Fibroblast of lung (primary cell): ENCODE measurements around the gene CD1E. TPM values are rescaled to one million over a fixed set of nuclear protein-coding genes. Genes with fewer than 3 reads are reported as not detected.

ENCODE experiments used
- DNase-seq, 2 donors: peaks; one replicate each; pipeline versions ENCODE4 v3.0.0 to v3.0.0-alpha.2; 2010; ENCODE audit warnings: low read depth in 2 of 2
- H2AFZ ChIP-seq: 2 replicates; pipeline ENCODE4 v1.5.1; 2012; ENCODE audit warnings: low read length, control low read depth, inconsistent platforms
- H3K27ac ChIP-seq: 2 replicates; pipeline ENCODE4 v1.5.1; 2011; ENCODE audit warnings: low read length, control low read depth; ENCODE audit not compliant: insufficient read depth
- H3K27me3 ChIP-seq: 2 replicates; pipeline ENCODE4 v1.5.1; 2011; ENCODE audit warnings: mild to moderate bottlenecking, low read length; ENCODE audit not compliant: control insufficient read depth, insufficient read depth
- H3K36me3 ChIP-seq: 2 replicates; pipeline ENCODE4 v1.5.1; 2011; ENCODE audit warnings: low read length; ENCODE audit not compliant: control insufficient read depth, insufficient read depth
- H3K4me1 ChIP-seq: 2 replicates; pipeline ENCODE4 v1.5.1; 2011; ENCODE audit warnings: low read length; ENCODE audit not compliant: control insufficient read depth, insufficient read depth; ENCODE audit errors: extremely low read depth
- H3K4me2 ChIP-seq: 2 replicates; pipeline ENCODE4 v1.5.1; 2011; ENCODE audit warnings: low read length, control low read depth; ENCODE audit not compliant: insufficient read depth; ENCODE audit errors: extremely low read depth
- H3K4me3 ChIP-seq, 4 experiments: fragments of 200-600 bp in 1 of 4; sonication (generic) in 1 of 4; replicated peaks in 1 of 4; 2 replicates each; pipeline ENCODE4 v1.5.1; 2011 to 2016; ENCODE audit warnings: low read length in 4 of 4, low read depth in 3 of 4, mild to moderate bottlenecking in 3 of 4, control low read depth in 2 of 4, inconsistent platforms in 1 of 4, mixed read lengths in 1 of 4; ENCODE audit not compliant: insufficient read depth in 1 of 4; ENCODE audit errors: control extremely low read depth in 1 of 4
- H3K79me2 ChIP-seq: 2 replicates; pipeline ENCODE4 v1.5.1; 2012; ENCODE audit warnings: mild to moderate bottlenecking, low read length, inconsistent platforms; ENCODE audit not compliant: control insufficient read depth, insufficient read depth
- H3K9ac ChIP-seq: 2 replicates; pipeline ENCODE4 v1.5.1; 2011; ENCODE audit warnings: mild to moderate bottlenecking, low read length, control low read depth; ENCODE audit not compliant: insufficient read depth
- H3K9me3 ChIP-seq: 2 replicates; pipeline ENCODE4 v1.5.1; 2012; ENCODE audit warnings: low read depth, low read length; ENCODE audit not compliant: control insufficient read depth, insufficient read depth
- H4K20me1 ChIP-seq: 2 replicates; pipeline ENCODE4 v1.5.1; 2011; ENCODE audit warnings: low read length; ENCODE audit not compliant: control insufficient read depth, insufficient read depth; ENCODE audit errors: extremely low read depth
- EZH2 ChIP-seq: IDR thresholded peaks from 2 replicates; pipeline ENCODE4 v1.5.1; 2012; ENCODE audit warnings: low read length, control low read depth, mild to moderate bottlenecking; ENCODE audit errors: missing control alignments
- polyA plus RNA-seq, 2 donors: library from polyadenylated mRNA; depleted of rRNA in 1 of 2; stranded (reverse) in 1 of 2; unstranded in 1 of 2; fragments of >200 nt; gene quantifications; 2 replicates each; pipeline ENCODE4 v1.2.1, GENCODE V29; 2011 to 2012; ENCODE audit warnings: missing spikeins in 1 of 2
- total RNA-seq: library from RNA; depleted of rRNA; stranded (reverse); fragments of >200 nt; gene quantifications from 2 replicates; pipeline ENCODE4 v1.2.1, GENCODE V29; 2014
- TF ChIP-seq, protein P1 (sequence below), 2 donors: IDR thresholded peaks in 1 of 2; conservative IDR thresholded peaks in 1 of 2; 1 replicate in 1 of 2; 2 replicates in 1 of 2; pipeline ENCODE4 v1.5.1; 2011 to 2012; ENCODE audit warnings: low read length in 2 of 2, control low read depth in 1 of 2, inconsistent platforms in 1 of 2, low read depth in 1 of 2, mild to moderate bottlenecking in 1 of 2

CD1E gene
- total and polyA plus RNA-seq, 2 donors (not counting 1 experiment from before 2014, with no cell fraction given), result not detected

DNA sequence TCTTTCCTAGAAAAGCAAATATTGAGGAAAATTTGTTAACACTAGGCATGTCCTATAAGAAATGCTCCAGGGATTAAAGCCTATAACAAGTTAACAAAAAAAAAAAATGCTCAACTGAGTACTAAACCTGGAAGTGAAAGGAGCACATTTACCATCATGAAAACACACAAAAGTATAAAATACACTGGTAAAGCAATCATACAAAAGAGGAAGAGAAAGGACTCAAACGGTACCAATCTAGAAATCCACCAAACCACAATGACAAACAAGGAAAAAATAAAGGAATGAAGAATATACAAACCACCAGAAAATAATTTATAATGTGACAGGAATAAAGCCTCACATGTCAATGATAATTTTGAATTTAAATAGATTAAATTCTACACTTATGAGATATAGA lies 21.2 kb downstream of the CD1E start:
- H3K9me3 ChIP-seq, result no peaks in the 10 kb centered on the region
- no peaks in the 10 kb centered on the region for H3K27me3 ChIP-seq
- no peak for TF ChIP-seq EZH2
- TF ChIP-seq, protein P1, sequence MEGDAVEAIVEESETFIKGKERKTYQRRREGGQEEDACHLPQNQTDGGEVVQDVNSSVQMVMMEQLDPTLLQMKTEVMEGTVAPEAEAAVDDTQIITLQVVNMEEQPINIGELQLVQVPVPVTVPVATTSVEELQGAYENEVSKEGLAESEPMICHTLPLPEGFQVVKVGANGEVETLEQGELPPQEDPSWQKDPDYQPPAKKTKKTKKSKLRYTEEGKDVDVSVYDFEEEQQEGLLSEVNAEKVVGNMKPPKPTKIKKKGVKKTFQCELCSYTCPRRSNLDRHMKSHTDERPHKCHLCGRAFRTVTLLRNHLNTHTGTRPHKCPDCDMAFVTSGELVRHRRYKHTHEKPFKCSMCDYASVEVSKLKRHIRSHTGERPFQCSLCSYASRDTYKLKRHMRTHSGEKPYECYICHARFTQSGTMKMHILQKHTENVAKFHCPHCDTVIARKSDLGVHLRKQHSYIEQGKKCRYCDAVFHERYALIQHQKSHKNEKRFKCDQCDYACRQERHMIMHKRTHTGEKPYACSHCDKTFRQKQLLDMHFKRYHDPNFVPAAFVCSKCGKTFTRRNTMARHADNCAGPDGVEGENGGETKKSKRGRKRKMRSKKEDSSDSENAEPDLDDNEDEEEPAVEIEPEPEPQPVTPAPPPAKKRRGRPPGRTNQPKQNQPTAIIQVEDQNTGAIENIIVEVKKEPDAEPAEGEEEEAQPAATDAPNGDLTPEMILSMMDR (conservative IDR thresholded peaks at IDR 0.05 in 1 of 2, IDR thresholded peaks at IDR 0.05 in 1 of 2; ENCODE audit: low read depth in 1 of 2, low read length in 2 of 2), result no peak
- H3K9ac ChIP-seq, result no peak overlapping the region
- no peak for DNase-seq
- no peaks in the 10 kb centered on the region for H3K36me3 ChIP-seq
- no peaks in the 10 kb centered on the region for H3K79me2 ChIP-seq
- no peaks in the 10 kb centered on the region for H3K4me1 ChIP-seq
- no peaks in the 10 kb centered on the region for H4K20me1 ChIP-seq
- H3K27ac ChIP-seq, result no peak overlapping the region
- H2AFZ ChIP-seq, result no peak overlapping the region
- no peak overlapping the region for H3K4me3 ChIP-seq
- H3K4me2 ChIP-seq, result no peak overlapping the region

DNA sequence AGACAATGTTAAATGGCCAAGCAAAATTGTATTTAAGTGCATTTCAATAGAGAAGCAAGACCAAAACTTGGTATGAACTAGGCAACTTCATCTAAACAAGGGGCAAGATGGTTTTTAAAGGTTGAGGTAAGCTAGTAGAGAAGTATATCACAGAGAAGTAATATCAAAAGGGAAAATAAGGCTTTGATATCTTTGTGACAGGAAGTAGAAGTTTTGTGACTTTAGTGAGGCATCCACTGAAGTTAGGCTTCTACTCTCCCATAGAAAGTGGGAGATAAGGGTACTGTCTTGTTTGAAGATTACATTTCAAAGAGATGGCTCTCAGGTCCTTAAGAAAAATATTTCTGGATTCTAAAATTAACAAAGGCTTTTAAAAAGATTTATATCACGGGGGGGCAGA lies 36.6 kb downstream of the CD1E start:
- Histone ChIP-seq H4K20me1 (no peaks in the 10 kb centered on the region), H3K9me3 (no peaks in the 10 kb centered on the region), H3K27me3 (no peaks in the 10 kb centered on the region), H3K27ac (no peak overlapping the region), H3K36me3 (no peaks in the 10 kb centered on the region), H3K4me1 (no peaks in the 10 kb centered on the region), H3K79me2 (no peaks in the 10 kb centered on the region), H3K9ac (no peak overlapping the region), H3K4me2 (no peak overlapping the region), H2AFZ (no peak overlapping the region), H3K4me3 (no peak overlapping the region)
- no peak for DNase-seq
- no peak for TF ChIP-seq EZH2
- TF ChIP-seq, protein P1 (conservative IDR thresholded peaks at IDR 0.05 in 1 of 2, IDR thresholded peaks at IDR 0.05 in 1 of 2; ENCODE audit: low read depth in 1 of 2, low read length in 2 of 2), result no peak

DNA sequence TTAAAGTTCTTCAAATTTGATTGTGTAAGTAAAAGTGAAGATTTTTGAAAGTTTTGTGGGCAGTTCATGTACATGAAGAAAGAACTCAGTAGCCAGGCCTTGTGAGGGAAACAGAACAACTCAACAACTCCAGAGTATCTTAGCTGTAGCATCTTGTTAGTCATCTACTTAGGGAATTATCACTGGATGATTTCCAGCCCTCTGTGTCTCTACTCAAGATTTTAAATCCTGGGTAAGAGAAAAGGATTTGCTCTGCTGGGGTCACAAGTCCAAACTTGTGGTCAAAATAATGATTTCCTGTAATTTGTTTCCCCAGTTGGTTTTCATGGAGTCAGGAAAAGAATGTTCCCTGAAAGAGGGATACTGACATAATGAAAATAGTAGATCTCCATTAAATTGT lies 37.4 kb downstream of the CD1E start:
- TF ChIP-seq, protein P1 (conservative IDR thresholded peaks at IDR 0.05 in 1 of 2, IDR thresholded peaks at IDR 0.05 in 1 of 2; ENCODE audit: low read depth in 1 of 2, low read length in 2 of 2), result no peak
- no peak for TF ChIP-seq EZH2
- no peak overlapping the region for H3K4me2 ChIP-seq
- H2AFZ ChIP-seq, result no peak overlapping the region

More for the DNA sequence above, 37.4 kb downstream of the CD1E start:
- DNase-seq, result no peak
- H3K9ac ChIP-seq, result no peak overlapping the region
- no peak overlapping the region for H3K27ac ChIP-seq
- no peaks in the 10 kb centered on the region for H3K4me1 ChIP-seq
- no peaks in the 10 kb centered on the region for H4K20me1 ChIP-seq
- H3K4me3 ChIP-seq, result no peak overlapping the region
- no peaks in the 10 kb centered on the region for H3K27me3 ChIP-seq
- no peaks in the 10 kb centered on the region for H3K79me2 ChIP-seq
- no peaks in the 10 kb centered on the region for H3K36me3 ChIP-seq
- no peaks in the 10 kb centered on the region for H3K9me3 ChIP-seq
